Gastrocnemius medialis (tissue), 4 donors: ENCODE data around the gene CCDC154.

ENCODE experiments used
- POLR2A ChIP-seq, 2 donors: fragments of 450-650 bp; IDR thresholded peaks; one replicate each; pipeline ENCODE4 v1.6.1; 2017; ENCODE audit warnings: antibody characterized with exemption in 2 of 2, mild to moderate bottlenecking in 2 of 2, moderate library complexity in 2 of 2
- TF ChIP-seq, protein P1 (sequence below), 5 experiments: fragments of 450-650 bp in 3 of 5; fragments of 200-600 bp in 2 of 5; sonication (generic) in 2 of 5; IDR thresholded peaks in 4 of 5; conservative IDR thresholded peaks in 1 of 5; 1 replicate in 4 of 5; 2 replicates in 1 of 5; pipeline ENCODE4 v1.5.1; 2016 to 2019; ENCODE audit warnings: antibody characterized with exemption in 5 of 5, mild to moderate bottlenecking in 3 of 5, moderate library complexity in 3 of 5

DNA sequence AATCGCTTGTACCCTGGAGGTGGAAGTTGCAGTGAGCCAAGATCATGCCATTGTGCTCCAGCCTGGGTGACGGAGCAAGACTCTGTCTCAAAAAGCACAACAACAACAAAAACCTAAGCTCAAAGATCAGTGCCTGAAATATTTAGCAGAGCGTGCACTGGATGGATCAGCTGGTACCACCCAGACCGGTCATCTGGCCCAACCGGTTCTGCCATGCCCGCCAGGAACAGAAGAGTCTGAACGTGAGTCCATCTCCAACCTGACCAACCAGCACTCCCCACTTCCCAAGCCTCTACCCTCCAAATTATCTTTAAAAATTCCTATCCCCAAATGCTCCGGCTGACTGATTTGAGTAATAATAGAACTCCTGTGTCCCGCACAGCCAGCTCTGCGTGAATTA lies 22.3 kb downstream of the CCDC154 start:
- TF ChIP-seq, protein P1, sequence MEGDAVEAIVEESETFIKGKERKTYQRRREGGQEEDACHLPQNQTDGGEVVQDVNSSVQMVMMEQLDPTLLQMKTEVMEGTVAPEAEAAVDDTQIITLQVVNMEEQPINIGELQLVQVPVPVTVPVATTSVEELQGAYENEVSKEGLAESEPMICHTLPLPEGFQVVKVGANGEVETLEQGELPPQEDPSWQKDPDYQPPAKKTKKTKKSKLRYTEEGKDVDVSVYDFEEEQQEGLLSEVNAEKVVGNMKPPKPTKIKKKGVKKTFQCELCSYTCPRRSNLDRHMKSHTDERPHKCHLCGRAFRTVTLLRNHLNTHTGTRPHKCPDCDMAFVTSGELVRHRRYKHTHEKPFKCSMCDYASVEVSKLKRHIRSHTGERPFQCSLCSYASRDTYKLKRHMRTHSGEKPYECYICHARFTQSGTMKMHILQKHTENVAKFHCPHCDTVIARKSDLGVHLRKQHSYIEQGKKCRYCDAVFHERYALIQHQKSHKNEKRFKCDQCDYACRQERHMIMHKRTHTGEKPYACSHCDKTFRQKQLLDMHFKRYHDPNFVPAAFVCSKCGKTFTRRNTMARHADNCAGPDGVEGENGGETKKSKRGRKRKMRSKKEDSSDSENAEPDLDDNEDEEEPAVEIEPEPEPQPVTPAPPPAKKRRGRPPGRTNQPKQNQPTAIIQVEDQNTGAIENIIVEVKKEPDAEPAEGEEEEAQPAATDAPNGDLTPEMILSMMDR (IDR thresholded peaks at IDR 0.05 in 4 of 5, conservative IDR thresholded peaks at IDR 0.05 in 1 of 5): no peak
- TF ChIP-seq POLR2A (IDR thresholded peaks at IDR 0.05): no peak
